Mesenchymal stem cell (in vitro differentiated cells and primary cell): ENCODE results near the gene CYP27B1.

ENCODE experiments used
- DNase-seq: peaks from one replicate; pipeline ENCODE4 v3.0.0-alpha.2; 2013
- H2AFZ ChIP-seq: one replicate; pipeline ENCODE4 v1.6.1; 2013; ENCODE audit warnings: low read depth, mild to moderate bottlenecking, control low read depth, inconsistent platforms, low read length, moderate library complexity
- H2AK5ac ChIP-seq: 2 replicates; pipeline ENCODE4 v1.6.1; 2013; ENCODE audit warnings: low read length, moderate library complexity, mild to moderate bottlenecking, inconsistent platforms; ENCODE audit not compliant: severe bottlenecking
- H2BK120ac ChIP-seq: one replicate; pipeline ENCODE4 v1.6.1; 2013; ENCODE audit warnings: low read depth, mild to moderate bottlenecking, inconsistent platforms, low read length, moderate library complexity
- H2BK12ac ChIP-seq, 2 experiments: one replicate each; pipeline ENCODE4 v1.6.1; 2013; ENCODE audit warnings: inconsistent platforms in 2 of 2, low read length in 2 of 2, mild to moderate bottlenecking in 2 of 2, moderate library complexity in 2 of 2, control low read depth in 1 of 2
- H2BK15ac ChIP-seq: one replicate; pipeline ENCODE4 v1.6.1; 2013; ENCODE audit warnings: mild to moderate bottlenecking, low read depth, inconsistent platforms; ENCODE audit not compliant: poor library complexity, severe bottlenecking
- H2BK5ac ChIP-seq: 2 replicates; pipeline ENCODE4 v1.6.1; 2013; ENCODE audit warnings: low read depth, mild to moderate bottlenecking, low read length, control low read depth, inconsistent platforms; ENCODE audit not compliant: poor library complexity, severe bottlenecking
- H3K14ac ChIP-seq, 2 experiments: one replicate each; pipeline ENCODE4 v1.6.1; 2013; ENCODE audit warnings: inconsistent platforms in 2 of 2, low read length in 2 of 2, control low read depth in 1 of 2, mild to moderate bottlenecking in 1 of 2, moderate library complexity in 1 of 2
- H3K18ac ChIP-seq, 2 experiments: one replicate each; pipeline ENCODE4 v1.6.1; 2013; ENCODE audit warnings: inconsistent platforms in 2 of 2, low read length in 2 of 2, control low read depth in 1 of 2, low read depth in 1 of 2, mild to moderate bottlenecking in 1 of 2
- H3K23ac ChIP-seq, 2 experiments: one replicate each; pipeline ENCODE4 v1.6.1; 2013; ENCODE audit warnings: inconsistent platforms in 2 of 2, low read length in 2 of 2, mild to moderate bottlenecking in 2 of 2, moderate library complexity in 2 of 2, control low read depth in 1 of 2
- H3K27ac ChIP-seq: 2 replicates; pipeline ENCODE4 v1.5.1; 2013; ENCODE audit warnings: mild to moderate bottlenecking, moderate library complexity, low read length, control low read depth, inconsistent platforms; ENCODE audit not compliant: poor library complexity, severe bottlenecking
- H3K27me3 ChIP-seq, 2 experiments: 2 replicates each; pipeline versions ENCODE4 v1.6.1 to v1.7.0; 2013; ENCODE audit warnings: low read length in 2 of 2, mild to moderate bottlenecking in 2 of 2, moderate library complexity in 2 of 2, control low read depth in 1 of 2, inconsistent platforms in 1 of 2; ENCODE audit not compliant: control insufficient read depth in 1 of 2, insufficient read depth in 1 of 2
- H3K36me3 ChIP-seq, 2 experiments: 2 replicates each; pipeline versions ENCODE4 v1.6.1 to v1.7.0; 2013; ENCODE audit warnings: low read length in 2 of 2, control low read depth in 1 of 2, inconsistent platforms in 1 of 2, low read depth in 1 of 2, mild to moderate bottlenecking in 1 of 2; ENCODE audit not compliant: insufficient read depth in 2 of 2, control insufficient read depth in 1 of 2
- H3K4ac ChIP-seq, 2 experiments: one replicate each; pipeline ENCODE4 v1.6.1; 2013; ENCODE audit warnings: inconsistent platforms in 2 of 2, low read length in 2 of 2, mild to moderate bottlenecking in 2 of 2, moderate library complexity in 2 of 2, control low read depth in 1 of 2, low read depth in 1 of 2
- H3K4me1 ChIP-seq: 2 replicates; pipeline ENCODE4 v1.6.1; 2013; ENCODE audit warnings: low read depth, low read length, control low read depth; ENCODE audit not compliant: control insufficient read depth, insufficient read depth
- H3K4me2 ChIP-seq: 2 replicates; pipeline ENCODE4 v1.6.1; 2013; ENCODE audit warnings: low read length, mild to moderate bottlenecking, inconsistent platforms; ENCODE audit not compliant: poor library complexity, severe bottlenecking
- H3K4me3 ChIP-seq, 2 experiments: 2 replicates each; pipeline versions ENCODE4 v1.5.1 to v1.7.0; 2013; ENCODE audit warnings: low read length in 2 of 2, mild to moderate bottlenecking in 2 of 2, control low read depth in 1 of 2, low read depth in 1 of 2; ENCODE audit not compliant: insufficient read depth in 1 of 2
- H3K79me1 ChIP-seq: replicated peaks from 2 replicates; pipeline ENCODE4 v1.6.1; 2013; ENCODE audit warnings: mild to moderate bottlenecking, control low read depth, low read length, inconsistent platforms; ENCODE audit not compliant: poor library complexity, severe bottlenecking
- H3K9ac ChIP-seq: 2 replicates; pipeline ENCODE4 v1.7.0; 2013; ENCODE audit warnings: mild to moderate bottlenecking, low read length, moderate library complexity
- H3K9me3 ChIP-seq: 2 replicates; pipeline ENCODE4 v1.7.0; 2013; ENCODE audit warnings: mild to moderate bottlenecking, low read length; ENCODE audit not compliant: control insufficient read depth
- H4K8ac ChIP-seq: one replicate; pipeline ENCODE4 v1.6.1; 2013; ENCODE audit warnings: inconsistent platforms, mild to moderate bottlenecking, low read length, moderate library complexity
- H4K91ac ChIP-seq: one replicate; pipeline ENCODE4 v1.6.1; 2013; ENCODE audit warnings: mild to moderate bottlenecking, low read length, inconsistent platforms
- WGBS: methylation state at CpG from one replicate; pipeline ENCODE4 v1.1.7; 2013; ENCODE audit warnings: mixed read lengths; 5-methylcytosine and 5-hydroxymethylcytosine counted together

Gene CYP27B1

DNA sequence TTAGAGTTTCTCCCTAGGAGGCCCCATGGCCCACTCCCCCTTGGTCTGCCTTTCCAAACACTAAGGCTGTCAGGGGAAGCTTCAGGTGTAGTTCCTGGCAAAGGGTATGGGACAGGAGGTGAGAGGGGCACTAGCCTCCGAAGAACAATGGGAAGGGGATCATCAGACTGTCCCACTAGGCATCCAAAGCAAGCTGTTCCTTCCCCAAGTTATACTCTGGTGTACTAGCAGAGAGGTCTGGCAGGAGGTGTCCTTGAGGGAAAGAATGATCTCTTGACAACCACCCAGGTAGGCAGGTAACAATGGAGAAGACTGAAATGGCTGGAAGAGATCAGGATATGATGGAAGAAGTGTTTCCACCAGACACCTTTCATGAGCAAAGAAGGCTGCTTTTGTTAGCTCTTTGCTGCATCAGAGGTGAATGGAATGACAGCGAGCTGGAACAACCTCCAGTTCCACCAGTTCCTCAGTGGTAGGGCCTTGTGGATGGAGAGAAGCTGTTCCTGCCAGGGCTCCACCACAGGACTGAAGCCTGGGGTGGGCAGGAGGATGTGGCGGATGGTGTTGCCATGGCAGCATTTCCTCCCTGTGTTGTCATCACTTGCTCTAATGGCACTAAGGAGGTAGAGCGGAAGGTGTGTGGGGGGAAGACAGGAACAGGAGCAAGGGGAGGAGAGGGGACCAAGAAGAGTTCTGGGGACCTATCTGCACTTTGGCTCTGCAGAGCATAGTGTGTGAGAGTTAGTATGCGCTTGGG lies 26.0 kb downstream of the CYP27B1 start:
- Histone ChIP-seq H2AK5ac (no peak overlapping the region), H3K23ac (peak overlapping the region in 1 of 2 experiments; percentile 91), H4K8ac (no peak overlapping the region), H3K4me1 (peaks cover 34% of the 10 kb centered on the region), H3K27ac (no peak overlapping the region), H3K4me3 (no peak overlapping the region), H2BK12ac (no peak overlapping the region), H3K18ac (no peak overlapping the region), H3K4ac (no peak overlapping the region), H3K79me1 (no peaks in the 10 kb centered on the region), H3K14ac (no peak overlapping the region), H2BK15ac (no peak overlapping the region), H2BK5ac (no peak overlapping the region), H3K27me3 (peaks cover 58 to 61% of the 10 kb centered on the region in 2 experiments), H3K36me3 (peaks cover 0 to 1% of the 10 kb centered on the region in 2 experiments), H2AFZ (no peak overlapping the region), H3K9ac (no peak overlapping the region), H4K91ac (no peak overlapping the region), H2BK120ac (no peak overlapping the region), H3K9me3 (no peaks in the 10 kb centered on the region), H3K4me2 (no peak overlapping the region)
- WGBS, result 80% methylated on average over 5 of the region's 5 CpGs
- DNase-seq, result no peak

DNA sequence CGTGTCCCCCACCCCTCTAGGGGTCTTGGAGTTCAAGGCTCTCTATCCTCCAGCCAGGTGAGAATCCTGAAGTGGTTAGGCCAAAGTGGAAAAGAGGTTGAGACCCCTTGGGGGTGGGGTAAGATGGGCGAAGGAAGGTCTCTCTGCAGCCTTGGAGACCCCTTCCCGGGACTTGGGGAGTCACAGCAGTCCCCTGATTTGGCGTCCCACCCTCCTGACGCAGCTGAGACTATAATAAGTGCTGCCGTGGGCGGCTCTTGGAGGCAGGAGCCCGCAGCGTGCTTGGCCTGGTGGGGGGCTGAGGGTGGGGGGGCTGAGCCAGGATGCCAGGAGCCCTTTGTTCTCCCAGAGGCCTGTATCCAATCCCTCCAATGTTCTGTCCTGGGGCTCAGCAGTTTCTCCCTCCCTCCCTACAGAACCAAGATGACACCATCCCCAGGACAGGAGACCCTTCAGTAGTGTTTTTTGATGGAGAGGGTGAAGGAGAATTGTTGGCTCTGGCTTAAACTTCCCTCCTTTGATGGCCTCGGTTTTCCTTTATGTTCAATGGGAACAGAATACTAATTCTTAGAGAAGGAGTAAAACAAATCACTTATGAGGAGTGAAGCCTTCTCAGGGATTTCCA lies 26.9 kb downstream of the CYP27B1 start:
- H3K36me3 ChIP-seq, result no peaks in the 10 kb centered on the region
- H3K9ac ChIP-seq, result no peak overlapping the region
- 19% methylated on average over 9 of the region's 10 CpGs for WGBS
- H2BK15ac ChIP-seq, result no peak overlapping the region
- no peak overlapping the region for H2AFZ ChIP-seq
- no peak for DNase-seq
- no peak overlapping the region for H3K23ac ChIP-seq
- H2AK5ac ChIP-seq, result no peak overlapping the region
- H3K18ac ChIP-seq, result no peak overlapping the region
- H3K4me2 ChIP-seq, result no peak overlapping the region
- no peak overlapping the region for H2BK120ac ChIP-seq
- H3K27ac ChIP-seq, result no peak overlapping the region
- H3K4ac ChIP-seq, result no peak overlapping the region
- H3K79me1 ChIP-seq, result no peaks in the 10 kb centered on the region
- H3K4me3 ChIP-seq, result no peak overlapping the region
- no peak overlapping the region for H4K8ac ChIP-seq
- H3K4me1 ChIP-seq, result peaks cover 30% of the 10 kb centered on the region
- H2BK5ac ChIP-seq, result no peak overlapping the region
- no peak overlapping the region for H3K14ac ChIP-seq
- H2BK12ac ChIP-seq, result no peak overlapping the region
- H3K27me3 ChIP-seq, result peaks cover 66 to 69% of the 10 kb centered on the region in 2 experiments
- no peak overlapping the region for H4K91ac ChIP-seq
- no peaks in the 10 kb centered on the region for H3K9me3 ChIP-seq

- H3K27me3 ChIP-seq, result peaks cover 73 to 75% of the 10 kb centered on the region in 2 experiments
- no peaks in the 10 kb centered on the region for H3K79me1 ChIP-seq
- no peak overlapping the region for H2BK120ac ChIP-seq
- H3K18ac ChIP-seq, result no peak overlapping the region
- no peaks in the 10 kb centered on the region for H3K9me3 ChIP-seq
- H2AFZ ChIP-seq, result no peak overlapping the region
- H3K4ac ChIP-seq, result no peak overlapping the region
- no peak overlapping the region for H3K4me3 ChIP-seq
- H2BK12ac ChIP-seq, result no peak overlapping the region
- H3K23ac ChIP-seq, result no peak overlapping the region
- no peak overlapping the region for H2AK5ac ChIP-seq
- WGBS, result 29% methylated on average over 6 of the region's 7 CpGs
- H3K14ac ChIP-seq, result no peak overlapping the region
- H3K4me1 ChIP-seq, result peaks cover 30% of the 10 kb centered on the region
- no peak for DNase-seq
- H3K36me3 ChIP-seq, result no peaks in the 10 kb centered on the region
- H4K8ac ChIP-seq, result no peak overlapping the region
- no peak overlapping the region for H4K91ac ChIP-seq
- H2BK15ac ChIP-seq, result no peak overlapping the region
- H3K9ac ChIP-seq, result no peak overlapping the region
- no peak overlapping the region for H2BK5ac ChIP-seq
- no peak overlapping the region for H3K27ac ChIP-seq
- no peak overlapping the region for H3K4me2 ChIP-seq
Measured at GRCh38 chr12:57739387-57739786, 27.5 kb downstream of the CYP27B1 start.

DNA sequence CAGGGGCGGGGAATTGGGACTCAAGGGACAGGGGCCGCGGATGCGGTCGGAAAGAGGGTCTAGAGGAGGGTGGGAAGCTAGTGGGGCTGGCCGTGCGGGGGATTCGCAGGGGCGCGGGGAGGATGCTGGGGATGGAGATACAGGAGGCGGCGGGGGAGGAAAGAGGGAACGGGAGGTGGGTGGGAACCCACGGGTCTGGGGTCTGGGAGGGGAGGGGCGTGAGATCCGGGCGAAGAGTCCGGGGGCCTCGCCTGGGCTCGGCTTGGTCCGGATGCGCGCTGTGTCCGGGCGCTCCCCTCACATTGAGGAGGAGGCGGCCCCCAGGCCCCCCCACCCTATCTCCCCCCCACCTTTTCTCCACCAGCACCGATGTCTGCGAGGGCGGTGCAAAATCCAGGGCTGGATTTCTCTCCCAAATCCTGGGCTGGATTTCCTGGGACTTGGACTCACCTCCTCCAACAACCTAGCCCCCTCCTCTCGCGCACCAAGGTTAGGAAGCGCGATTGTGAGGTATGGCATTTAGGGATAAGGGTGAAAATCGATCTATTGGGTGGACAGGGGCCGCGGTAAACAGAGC lies 28.1 kb downstream of the CYP27B1 start, which contains the start of gene AGAP2:
AGAP2 (minus strand) TSS at position 82 of the 577 bp plus-strand sequence. CDS start 496 bp downstream, outside the sequence.
- 0% methylated on average over 16 of the region's 36 CpGs for WGBS
- Histone ChIP-seq H3K27me3 (peaks cover 79 to 81% of the 10 kb centered on the region in 2 experiments), H4K8ac (no peak within 1 kb of the TSS), H2BK12ac (no peak within 1 kb of the TSS), H3K14ac (no peak within 1 kb of the TSS), H3K18ac (no peak within 1 kb of the TSS), H2AK5ac (no peak within 1 kb of the TSS), H3K4me2 (peak within 1 kb of the TSS; percentile 79), H3K79me1 (no peaks in the 10 kb centered on the region), H3K27ac (no peak within 1 kb of the TSS), H2BK5ac (no peak within 1 kb of the TSS), H2BK15ac (no peak within 1 kb of the TSS), H2AFZ (no peak within 1 kb of the TSS), H3K23ac (no peak within 1 kb of the TSS), H3K4me3 (peak within 1 kb of the TSS; percentile 3 to 29), H3K9me3 (no peaks in the 10 kb centered on the region), H3K4me1 (peaks cover 26% of the 10 kb centered on the region), H4K91ac (no peak within 1 kb of the TSS), H2BK120ac (no peak within 1 kb of the TSS), H3K4ac (no peak within 1 kb of the TSS), H3K36me3 (no peaks in the 10 kb centered on the region), H3K9ac (no peak within 1 kb of the TSS)
- no peak for DNase-seq
